Jurkat, Clone E6-1 (cell line): ENCODE measurements around the gene ARHGEF26.

Experiments
- DNase-seq: peaks from one replicate; pipeline ENCODE4 v3.0.0-alpha.2; 2011; ENCODE audit warnings: low read depth, low spot score
- H3K4me3 ChIP-seq: 2 replicates; pipeline ENCODE4 v1.5.1; 2011; ENCODE audit warnings: mild to moderate bottlenecking, low read length, control low read depth, moderate library complexity

Gene ARHGEF26

GRCh38 chr3:154228561-154229216, 107.5 kb downstream of the ARHGEF26 start:
- no peak for DNase-seq
- no peak overlapping the region for H3K4me3 ChIP-seq

- no peak for DNase-seq
- no peak overlapping the region for H3K4me3 ChIP-seq
Measured at GRCh38 chr3:154229217-154229590, 108.0 kb downstream of the ARHGEF26 start.

- H3K4me3 ChIP-seq, result no peak overlapping the region
- no peak for DNase-seq
Measured at GRCh38 chr3:154235330-154235729, 114.1 kb downstream of the ARHGEF26 start.

- H3K4me3 ChIP-seq, result no peak overlapping the region
- no peak for DNase-seq
Measured at GRCh38 chr3:154236331-154236730, 115.1 kb downstream of the ARHGEF26 start.

- H3K4me3 ChIP-seq, result no peak overlapping the region
- DNase-seq, result no peak
Measured at GRCh38 chr3:154240235-154240634, 119.0 kb downstream of the ARHGEF26 start.

GRCh38 chr3:154241496-154241895, 120.3 kb downstream of the ARHGEF26 start:
- H3K4me3 ChIP-seq, result no peak overlapping the region
- DNase-seq, result no peak

- no peak overlapping the region for H3K4me3 ChIP-seq
- DNase-seq, result no peak
Measured at GRCh38 chr3:154242766-154243165, 121.6 kb downstream of the ARHGEF26 start.

GRCh38 chr3:154243353-154243752, 122.2 kb downstream of the ARHGEF26 start:
- H3K4me3 ChIP-seq, result no peak overlapping the region
- DNase-seq, result no peak

GRCh38 chr3:154244644-154245043, 123.5 kb downstream of the ARHGEF26 start:
- H3K4me3 ChIP-seq, result no peak overlapping the region
- DNase-seq, result no peak

- no peak overlapping the region for H3K4me3 ChIP-seq
- DNase-seq, result no peak
Measured at GRCh38 chr3:154247806-154248415, 126.7 kb downstream of the ARHGEF26 start.

GRCh38 chr3:154250291-154250690, 129.1 kb downstream of the ARHGEF26 start:
- DNase-seq, result no peak
- H3K4me3 ChIP-seq, result no peak overlapping the region

GRCh38 chr3:154251610-154252009, 130.4 kb downstream of the ARHGEF26 start:
- DNase-seq, result no peak
- H3K4me3 ChIP-seq, result no peak overlapping the region

GRCh38 chr3:154252759-154253638, 131.8 kb downstream of the ARHGEF26 start:
- no peak overlapping the region for H3K4me3 ChIP-seq
- peak; percentile 70 for DNase-seq

- H3K4me3 ChIP-seq, result no peak overlapping the region
Measured at GRCh38 chr3:154254527-154254926, 133.3 kb downstream of the ARHGEF26 start.

GRCh38 chr3:154273381-154273780, 152.2 kb downstream of the ARHGEF26 start:
- DNase-seq, result no peak
- no peak overlapping the region for H3K4me3 ChIP-seq

More at GRCh38 chr3:154254527-154254926, 133.3 kb downstream of the ARHGEF26 start:
- no peak for DNase-seq

- H3K4me3 ChIP-seq, result no peak overlapping the region
- no peak for DNase-seq
Measured at GRCh38 chr3:154274348-154274747, 153.2 kb downstream of the ARHGEF26 start.

- no peak for DNase-seq
- H3K4me3 ChIP-seq, result no peak overlapping the region
Measured at GRCh38 chr3:154275292-154275691, 154.1 kb downstream of the ARHGEF26 start.

- no peak for DNase-seq
- H3K4me3 ChIP-seq, result no peak overlapping the region
Measured at GRCh38 chr3:154275965-154276364, 154.8 kb downstream of the ARHGEF26 start.

- DNase-seq, result no peak
- H3K4me3 ChIP-seq, result no peak overlapping the region
Measured at GRCh38 chr3:154280161-154280560, 159.0 kb downstream of the ARHGEF26 start.

- no peak overlapping the region for H3K4me3 ChIP-seq
- no peak for DNase-seq
Measured at GRCh38 chr3:154285221-154285620, 164.0 kb downstream of the ARHGEF26 start.
